Globus pallidus (tissue), 1 donor: ENCODE data around the gene TERF2IP.

Experiments
- DNase-seq: peaks from one replicate; pipeline ENCODE4 v3.0.0-alpha.2; 2015; ENCODE audit warnings: low spot score

TERF2IP gene

DNA sequence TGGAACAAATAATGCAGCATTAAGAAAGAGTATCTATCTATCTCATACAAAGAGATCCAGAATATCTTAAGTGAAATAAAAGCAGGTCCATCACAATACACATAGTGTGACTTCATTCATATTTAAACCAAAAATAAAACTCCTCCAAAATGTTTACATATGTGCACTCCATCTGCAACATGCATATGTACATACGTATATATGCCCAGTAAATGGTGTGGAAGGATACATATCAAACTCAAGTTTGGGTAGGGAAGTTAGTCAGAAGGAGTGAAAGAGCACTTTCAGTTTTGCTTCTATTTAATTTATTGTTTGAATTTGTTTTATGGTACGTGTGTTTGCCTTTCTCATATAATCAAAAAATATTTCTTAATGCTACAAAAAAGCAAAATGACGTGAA is 12.5 kb upstream of the TERF2IP start:
- no peak for DNase-seq

DNA sequence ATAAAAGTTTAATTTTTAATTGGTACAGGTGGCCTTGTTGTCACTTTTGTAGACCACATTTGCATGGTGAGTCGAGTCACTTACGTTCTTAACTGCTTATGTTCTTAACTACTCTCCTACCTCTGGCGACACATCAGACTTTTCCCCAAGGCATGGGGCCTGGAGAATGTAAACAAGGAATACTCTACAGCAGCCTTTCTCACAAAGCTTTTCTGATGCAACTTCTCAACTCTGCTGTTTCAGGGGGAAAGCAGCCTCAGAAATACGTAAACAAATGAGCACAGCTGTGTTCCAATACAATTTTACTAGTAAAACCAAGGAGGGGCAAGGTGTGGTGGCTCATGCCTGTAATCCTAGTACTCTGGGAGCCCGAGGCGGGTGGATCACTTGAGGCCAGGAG is 7.0 kb upstream of the TERF2IP start:
- no peak for DNase-seq

DNA sequence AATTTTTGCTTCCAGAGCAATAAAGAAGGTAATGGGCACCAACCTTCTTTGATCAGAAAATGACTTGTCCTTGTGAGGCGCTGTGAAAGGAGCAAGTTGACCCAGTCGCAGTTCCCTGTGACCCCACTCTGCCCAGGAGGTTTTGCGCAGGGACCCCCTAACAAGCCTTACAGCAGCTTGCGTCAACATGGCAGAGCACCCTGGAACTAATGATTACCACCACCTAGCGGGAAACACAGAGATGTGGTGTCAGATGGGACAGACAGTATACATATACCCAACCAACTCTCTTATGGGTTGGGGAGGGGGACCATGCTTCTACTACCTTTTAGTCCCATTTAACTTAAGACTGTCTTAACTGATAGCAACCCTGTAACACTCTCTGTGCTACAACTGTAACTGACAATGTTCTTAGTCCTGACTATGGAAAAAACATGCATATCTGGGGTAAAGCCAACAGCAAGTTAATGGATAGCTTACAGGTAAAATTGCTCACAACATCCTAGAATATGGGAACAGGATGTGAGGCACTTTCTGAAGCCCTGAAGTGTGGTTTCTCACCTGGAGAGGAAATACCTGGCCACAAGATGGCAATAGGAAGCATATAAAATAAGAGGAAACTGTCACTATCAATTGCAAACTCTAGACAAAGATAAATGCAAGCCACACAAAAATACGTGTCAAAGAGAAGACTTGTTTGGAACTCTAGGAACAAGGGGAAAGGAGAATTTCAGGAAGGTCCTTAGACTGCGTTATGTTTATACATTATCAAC is 3.1 kb upstream of the TERF2IP start:
- DNase-seq, result no peak

DNA sequence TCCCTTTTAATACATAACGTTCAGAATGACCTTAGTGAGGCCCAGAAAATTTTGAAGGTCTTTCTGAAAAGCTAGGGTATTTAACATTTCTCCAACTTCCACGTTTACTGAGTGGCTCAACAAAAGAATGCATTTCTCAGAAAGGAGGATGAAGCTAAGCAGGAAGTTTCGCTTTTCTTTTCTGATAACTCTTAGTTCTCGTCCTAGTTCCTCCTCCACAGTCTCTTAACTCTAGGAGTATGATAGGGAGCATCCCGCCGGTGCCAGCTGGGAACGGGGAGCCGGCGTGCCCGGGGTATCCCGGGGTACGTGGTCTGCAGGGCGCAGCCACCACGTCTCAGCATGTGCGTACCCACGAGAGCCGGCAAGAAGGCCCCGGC is 471 bp upstream of the TERF2IP start:
- DNase-seq, result no peak

DNA sequence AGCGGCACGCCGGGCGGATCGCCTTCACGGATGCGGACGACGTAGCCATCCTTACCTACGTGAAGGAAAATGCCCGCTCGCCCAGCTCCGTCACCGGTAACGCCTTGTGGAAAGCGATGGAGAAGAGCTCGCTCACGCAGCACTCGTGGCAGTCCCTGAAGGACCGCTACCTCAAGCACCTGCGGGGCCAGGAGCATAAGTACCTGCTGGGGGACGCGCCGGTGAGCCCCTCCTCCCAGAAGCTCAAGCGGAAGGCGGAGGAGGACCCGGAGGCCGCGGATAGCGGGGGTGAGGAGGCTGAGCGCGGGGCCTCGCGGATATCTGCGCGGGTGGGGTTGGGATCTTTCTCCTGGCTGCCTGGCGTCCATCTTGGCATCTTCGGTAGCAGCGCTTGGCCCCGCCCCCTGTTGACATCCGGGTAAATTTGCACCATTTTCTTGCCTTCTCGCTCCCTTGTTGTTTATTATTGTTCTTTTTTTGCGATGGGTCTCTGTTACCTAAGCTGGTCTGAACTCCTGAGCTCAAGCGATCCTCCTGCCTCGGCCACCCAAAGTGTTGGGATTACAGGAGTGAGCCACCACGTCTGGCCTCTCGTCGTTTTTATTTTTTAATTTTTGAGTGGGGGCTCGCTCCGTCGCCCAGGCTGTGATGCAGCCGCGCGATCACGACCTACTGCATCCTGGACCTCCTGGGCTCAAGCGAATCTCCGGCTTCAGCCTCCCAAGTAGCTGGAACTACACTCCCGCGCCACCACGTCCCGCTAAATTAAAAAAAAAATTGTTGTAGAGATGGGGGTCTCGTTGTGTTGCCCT is 898 bp downstream of the TERF2IP start:
- peak; percentile 84 for DNase-seq

DNA sequence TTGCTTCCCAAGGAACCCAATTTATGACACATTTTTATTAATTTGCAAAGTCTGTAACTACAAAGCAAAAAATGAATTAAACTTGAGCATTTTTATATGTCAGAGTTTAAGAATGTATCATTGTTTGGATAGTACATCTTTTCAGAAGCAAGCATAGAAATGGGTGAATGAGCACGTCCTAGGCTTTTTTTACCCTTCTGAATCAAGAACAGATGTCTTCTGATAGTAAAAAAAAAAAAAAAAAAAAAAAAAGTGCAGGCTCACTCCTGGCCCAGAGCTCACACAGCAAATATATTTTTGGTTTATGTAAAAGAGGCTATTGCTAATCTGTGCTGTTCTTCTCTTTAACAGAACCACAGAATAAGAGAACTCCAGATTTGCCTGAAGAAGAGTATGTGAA is 6.3 kb downstream of the TERF2IP start:
- DNase-seq, result no peak

DNA sequence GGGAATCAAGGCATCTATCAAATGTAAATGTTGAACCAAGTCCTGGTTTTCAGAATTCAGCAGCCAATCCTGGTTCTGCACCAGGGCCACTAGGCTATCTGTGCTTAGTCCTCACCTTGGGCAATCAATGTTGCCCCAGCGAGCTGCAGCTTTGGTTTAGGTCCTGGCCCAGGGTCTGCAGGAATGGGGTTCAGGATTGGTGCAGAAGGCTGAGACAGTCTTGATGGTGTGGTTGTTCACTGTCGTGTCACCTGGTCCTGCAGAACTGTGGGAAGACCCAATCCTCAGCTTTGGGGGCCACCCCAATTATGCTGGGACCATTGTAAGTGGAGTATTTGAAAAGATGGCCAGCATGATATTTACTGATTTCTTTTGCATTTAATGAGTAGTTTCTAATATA is 10.6 kb downstream of the TERF2IP start:
- no peak for DNase-seq

DNA sequence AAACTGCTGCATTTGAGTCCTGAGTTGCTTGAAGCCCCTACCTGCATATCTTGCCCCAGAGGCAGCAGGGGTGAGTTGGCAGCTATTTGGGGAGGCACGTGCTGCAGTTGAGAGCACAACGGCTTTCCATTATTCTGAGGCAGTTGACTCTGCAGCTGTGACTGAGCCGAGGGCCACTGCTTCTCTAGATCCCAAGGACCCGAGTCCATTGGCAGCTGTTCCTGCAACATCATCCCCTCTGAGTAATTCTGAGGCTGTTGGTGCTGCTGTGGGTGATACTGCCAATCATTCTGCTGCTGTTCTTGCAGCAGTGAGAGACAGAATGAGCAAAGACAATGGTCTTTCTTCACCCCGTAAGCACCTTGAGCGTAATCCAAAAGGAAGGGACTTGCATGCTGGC is 12.7 kb downstream of the TERF2IP start:
- DNase-seq, result peak; percentile 78

DNA sequence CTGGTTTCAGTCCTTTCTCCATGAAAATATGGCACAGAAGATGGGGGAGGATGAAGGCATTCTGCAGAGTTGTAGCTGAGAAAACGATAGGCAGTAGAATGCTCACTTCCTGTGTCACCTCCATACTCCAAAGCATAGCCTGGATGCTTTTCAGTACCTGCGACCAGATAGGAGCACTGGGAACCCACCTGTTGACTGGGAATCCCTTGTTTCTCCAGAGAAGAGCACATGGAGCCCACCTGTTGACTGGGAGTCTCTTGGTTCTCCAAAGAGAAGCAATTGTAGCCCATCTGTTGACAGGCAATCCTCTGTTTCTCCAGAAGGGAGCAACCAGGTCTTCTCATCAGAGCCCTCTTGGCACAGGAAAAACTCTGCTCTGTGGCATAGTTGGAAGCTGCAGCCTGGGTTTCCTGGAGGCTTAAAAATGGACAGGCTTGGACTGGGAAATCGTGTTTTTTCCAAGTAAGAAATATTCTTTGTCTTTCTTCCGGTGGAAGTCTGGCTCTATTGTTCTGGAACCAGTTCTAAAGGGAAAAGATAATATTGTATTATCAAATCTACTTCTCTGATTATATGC is 13.2 kb downstream of the TERF2IP start:
- DNase-seq, result no peak

DNA sequence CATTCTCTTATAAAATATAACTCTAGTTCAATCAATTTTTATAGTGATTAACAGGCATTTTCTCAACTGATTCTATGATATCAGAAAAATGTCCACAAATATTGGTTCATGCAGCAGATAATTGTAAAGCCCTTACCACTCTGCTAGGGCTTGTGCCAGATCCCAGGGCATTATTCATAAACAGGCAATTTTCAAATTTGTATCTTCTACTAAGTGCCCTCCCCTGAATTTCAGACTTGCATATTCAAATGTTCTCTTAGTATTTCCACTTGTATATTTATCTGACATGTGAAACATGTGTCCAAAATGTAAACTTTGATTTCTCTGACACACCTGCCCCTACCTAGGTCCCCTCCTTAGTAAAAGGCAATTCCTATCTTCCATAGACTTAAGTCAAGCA is 19.9 kb downstream of the TERF2IP start:
- no peak for DNase-seq

DNA sequence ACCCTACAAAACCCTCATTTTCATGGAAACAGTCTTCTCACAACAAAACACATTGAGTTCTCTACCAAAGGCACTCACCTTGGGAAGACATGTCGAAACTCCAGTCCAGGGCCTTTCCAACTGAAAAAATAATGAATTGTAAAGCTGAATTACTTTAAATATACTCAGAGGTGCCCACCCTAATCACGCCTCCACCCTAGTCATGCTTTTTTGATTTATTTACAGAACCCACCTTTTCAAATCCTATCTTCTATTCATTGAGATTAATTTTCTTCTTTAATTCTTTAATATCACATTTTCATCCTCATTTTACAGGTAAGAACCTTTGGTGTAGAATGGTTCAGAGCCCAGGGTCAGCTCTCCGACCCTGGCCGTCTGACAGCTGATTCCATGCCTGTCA is 29.3 kb downstream of the TERF2IP start, which contains the start of gene CPHXL2:
CPHXL2 (minus strand) TSS at position 101 of the 400 bp plus-strand sequence; CDS start at position 91, 10 bp downstream.
- no peak for DNase-seq

DNA sequence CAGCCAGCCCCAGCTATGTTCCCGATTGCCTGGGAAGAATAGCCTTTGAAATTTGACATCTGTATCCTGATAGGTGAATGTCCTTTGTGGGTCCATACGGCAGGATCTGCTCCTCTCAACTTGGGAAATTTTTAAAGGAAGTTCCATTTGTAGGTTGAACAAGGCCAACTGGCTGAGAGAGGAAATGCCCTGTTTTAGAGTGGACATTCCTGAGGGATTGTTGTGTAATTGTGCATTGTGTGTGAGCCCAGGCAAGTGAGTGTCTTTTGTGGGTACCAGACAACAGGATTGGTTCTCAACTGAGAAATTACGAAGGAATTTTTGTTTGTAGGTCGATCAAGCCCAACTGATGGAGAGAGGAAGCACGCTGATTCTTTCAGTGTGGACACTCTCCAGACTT is 31.8 kb downstream of the TERF2IP start:
- no peak for DNase-seq

DNA sequence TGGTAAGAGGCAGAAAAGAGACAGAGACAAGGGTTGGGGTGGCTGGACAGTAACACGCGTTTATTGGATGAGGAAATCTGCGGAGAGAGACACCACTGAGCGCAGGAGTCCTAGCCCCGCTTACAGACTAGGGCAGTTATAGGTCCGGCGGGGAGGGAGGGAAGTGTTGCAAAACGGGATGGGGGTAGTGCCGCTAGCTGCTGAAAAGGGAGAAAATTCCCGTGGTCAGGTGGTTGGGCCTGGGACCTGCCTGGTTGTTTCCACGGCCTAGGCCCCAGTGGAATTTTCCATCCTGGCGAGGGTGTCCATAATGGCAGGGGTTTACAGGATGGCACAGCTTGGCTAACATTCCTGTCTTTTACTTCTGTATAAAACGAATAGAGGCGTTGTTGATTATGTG is 34.7 kb downstream of the TERF2IP start:
- DNase-seq, result no peak

DNA sequence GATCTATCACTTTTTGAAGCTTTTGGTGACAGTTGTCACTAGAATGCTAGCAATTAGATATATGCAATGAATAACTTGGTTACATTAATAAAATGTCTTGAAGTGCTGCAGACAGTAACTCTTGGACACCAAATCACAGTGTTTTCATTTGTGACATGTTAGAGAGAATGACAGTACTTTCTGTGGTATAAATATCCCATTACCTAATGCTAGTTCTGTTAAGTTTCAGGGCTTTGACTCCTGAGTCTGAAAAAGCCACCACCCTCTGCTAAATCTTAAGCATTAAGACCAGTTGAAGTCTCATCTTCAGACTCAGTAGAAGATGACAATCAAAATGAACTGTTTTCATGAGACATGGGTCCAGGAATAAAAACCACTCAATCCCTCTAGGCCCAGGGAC is 39.8 kb downstream of the TERF2IP start:
- no peak for DNase-seq

DNA sequence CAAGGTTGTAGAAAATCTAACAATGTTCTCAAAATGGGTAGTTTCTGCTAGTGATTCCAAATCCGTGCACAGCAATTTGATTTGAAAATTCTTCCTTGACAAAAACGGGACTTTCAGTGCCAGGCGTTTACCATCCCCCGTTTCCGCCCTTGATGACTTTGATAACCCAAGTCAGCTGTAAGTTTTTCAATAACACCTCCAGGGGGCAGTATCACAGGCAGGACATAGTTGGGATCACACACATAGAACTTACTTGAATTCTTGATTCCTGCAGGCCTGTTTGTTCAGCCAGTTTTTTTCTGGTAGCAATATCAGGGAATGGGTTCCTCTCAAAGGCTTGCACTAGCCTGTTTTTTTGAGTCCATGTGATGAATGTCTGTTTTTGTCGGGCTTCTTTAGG is 48.1 kb downstream of the TERF2IP start:
- DNase-seq, result no peak

DNA sequence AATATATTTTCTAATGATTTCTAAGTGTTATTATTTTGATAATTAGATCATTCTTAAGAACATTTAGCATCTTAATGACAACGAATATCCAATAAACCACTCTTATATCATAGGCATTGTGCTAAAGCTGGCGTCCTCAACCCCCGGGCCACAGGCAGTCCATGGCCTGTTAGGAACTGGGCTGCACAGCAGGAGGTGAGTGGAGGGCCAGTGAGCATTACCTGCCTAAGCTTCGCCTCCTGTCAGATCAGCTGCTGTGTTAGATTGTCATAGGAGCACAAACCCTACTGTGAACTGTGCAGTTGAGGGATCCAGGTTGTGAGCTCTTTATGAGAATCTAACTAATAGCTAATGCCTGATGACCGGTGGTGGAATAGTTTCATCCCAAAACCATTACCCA is 50.0 kb downstream of the TERF2IP start:
- no peak for DNase-seq

DNA sequence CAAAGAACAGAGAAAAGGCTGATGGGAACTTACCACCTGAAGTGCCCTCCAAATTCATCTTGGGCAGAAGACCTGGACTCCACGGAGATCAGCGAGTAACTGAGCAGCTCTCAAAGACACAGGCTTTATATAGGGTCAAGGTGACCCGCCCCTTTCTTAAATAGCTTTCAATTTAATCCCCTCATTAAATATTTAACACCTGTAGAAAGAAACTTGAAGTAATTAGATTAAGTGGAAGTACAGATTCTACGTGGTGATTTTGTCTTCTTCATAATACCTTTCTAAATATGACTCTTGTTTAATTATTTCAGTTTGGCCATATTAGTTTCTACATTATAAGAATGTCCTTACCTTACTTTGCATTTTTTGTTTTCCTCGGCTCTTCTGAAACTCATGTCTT is 53.8 kb downstream of the TERF2IP start, which contains the start of gene DUXB:
DUXB (minus strand) TSS at position 101 of the 400 bp plus-strand sequence; CDS start at position 58, 43 bp downstream.
- no peak for DNase-seq

DNA sequence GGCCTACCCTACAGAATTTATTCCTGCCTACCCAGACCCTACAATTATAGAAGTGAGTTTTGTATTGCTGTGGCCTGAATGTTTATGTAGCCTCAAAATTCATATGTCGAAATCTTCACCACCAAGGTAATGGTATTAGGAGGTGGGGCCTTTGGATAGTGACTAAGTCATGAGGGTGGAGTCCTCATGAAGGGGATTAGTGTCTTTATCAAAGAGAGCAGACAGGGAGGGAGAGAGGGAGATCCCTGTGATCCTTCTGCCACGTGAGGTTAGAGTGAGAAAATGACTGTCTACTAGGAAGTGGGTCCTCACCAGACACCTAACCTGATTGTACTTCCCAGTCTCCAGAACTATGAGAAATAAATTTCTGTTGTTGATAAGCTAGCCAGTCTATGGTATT is 54.7 kb downstream of the TERF2IP start:
- no peak for DNase-seq

DNA sequence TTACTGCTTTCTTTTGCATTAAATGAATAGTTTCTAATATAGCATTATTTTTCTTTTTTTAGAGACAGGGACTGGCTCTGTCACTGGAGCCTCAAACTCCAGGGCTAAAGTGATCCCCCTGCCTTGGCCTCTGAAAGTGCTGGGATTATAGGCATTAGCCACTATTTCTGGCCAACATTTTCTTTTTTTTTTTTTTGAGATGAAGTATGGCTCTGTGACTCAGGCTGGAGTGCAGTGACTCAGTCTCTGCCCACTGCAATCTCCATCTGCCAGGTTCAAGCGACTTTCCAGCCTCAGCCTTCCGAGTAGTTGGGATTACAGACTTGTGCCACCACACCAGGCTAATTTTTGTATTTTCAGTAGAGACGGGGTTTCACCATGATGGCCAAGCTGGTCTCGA is 55.7 kb downstream of the TERF2IP start:
- no peak for DNase-seq
